ENCODE data around the gene DHRSX. TPM values are rescaled to one million over a fixed set of nuclear protein-coding genes. Genes with fewer than 3 reads are reported as not detected.

DHRSX gene
- total RNA-seq, 1 donor from 2014 or later: 19.0 TPM

DNA sequence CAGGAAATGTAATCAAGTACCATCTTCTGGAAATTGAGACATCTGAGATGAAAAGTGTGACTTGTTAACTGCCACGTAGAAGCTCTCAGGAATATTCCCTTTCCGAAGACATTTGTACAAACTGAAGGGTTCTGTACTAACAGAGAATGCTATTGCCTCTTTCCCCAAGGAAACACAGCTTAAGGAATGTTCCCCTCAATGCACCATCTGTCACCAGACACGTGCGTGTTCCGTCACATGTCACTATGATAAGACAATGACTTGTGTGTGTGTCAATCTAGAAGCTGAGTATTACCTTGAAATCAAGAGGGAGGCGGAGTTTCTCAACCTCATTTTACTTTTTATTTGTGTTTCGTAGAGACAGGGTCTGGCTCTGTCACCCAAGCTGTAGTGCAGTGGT is 58.1 kb downstream of the DHRSX start:
- FAIRE-seq: no peak

DNA sequence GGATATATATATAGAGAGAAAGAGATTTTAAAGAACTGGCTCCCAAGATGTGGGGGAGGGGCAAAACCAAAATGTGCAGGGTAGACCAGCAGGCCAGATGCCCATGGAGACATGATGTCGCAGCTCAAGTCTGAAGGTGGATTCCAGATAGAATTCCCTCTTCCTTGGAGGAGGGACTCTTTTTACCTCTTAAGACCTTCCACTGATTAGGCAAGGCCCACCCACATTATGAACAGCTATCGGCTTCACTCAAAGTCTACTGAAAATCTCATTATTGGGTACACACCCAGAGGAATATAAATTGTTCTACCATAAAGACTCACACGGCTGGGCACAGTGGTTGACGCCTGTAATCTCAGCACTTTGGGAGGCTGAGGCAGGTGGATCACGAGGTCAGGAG is 59.3 kb downstream of the DHRSX start:
- no peak for DNase-seq (ENCODE audit: low read depth)
- TF ChIP-seq, protein P1, sequence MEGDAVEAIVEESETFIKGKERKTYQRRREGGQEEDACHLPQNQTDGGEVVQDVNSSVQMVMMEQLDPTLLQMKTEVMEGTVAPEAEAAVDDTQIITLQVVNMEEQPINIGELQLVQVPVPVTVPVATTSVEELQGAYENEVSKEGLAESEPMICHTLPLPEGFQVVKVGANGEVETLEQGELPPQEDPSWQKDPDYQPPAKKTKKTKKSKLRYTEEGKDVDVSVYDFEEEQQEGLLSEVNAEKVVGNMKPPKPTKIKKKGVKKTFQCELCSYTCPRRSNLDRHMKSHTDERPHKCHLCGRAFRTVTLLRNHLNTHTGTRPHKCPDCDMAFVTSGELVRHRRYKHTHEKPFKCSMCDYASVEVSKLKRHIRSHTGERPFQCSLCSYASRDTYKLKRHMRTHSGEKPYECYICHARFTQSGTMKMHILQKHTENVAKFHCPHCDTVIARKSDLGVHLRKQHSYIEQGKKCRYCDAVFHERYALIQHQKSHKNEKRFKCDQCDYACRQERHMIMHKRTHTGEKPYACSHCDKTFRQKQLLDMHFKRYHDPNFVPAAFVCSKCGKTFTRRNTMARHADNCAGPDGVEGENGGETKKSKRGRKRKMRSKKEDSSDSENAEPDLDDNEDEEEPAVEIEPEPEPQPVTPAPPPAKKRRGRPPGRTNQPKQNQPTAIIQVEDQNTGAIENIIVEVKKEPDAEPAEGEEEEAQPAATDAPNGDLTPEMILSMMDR (IDR thresholded peaks at IDR 0.05; ENCODE audit: insufficient read depth, low read length, severe bottlenecking): no peak
- H3K4me3 ChIP-seq (ENCODE audit: low read depth, low read length): no peak overlapping the region
- no peaks in the 10 kb centered on the region for H3K27me3 ChIP-seq (ENCODE audit: control insufficient read depth, insufficient read depth, low read length)
- H3K36me3 ChIP-seq (ENCODE audit: control insufficient read depth, insufficient read depth, low read length): peaks cover 3% of the 10 kb centered on the region
- no peak for FAIRE-seq

More for the DNA sequence above, 58.1 kb downstream of the DHRSX start:
- no peak overlapping the region for H3K4me3 ChIP-seq (ENCODE audit: low read depth, low read length)
- H3K36me3 ChIP-seq (ENCODE audit: control insufficient read depth, insufficient read depth, low read length): peaks cover 3% of the 10 kb centered on the region
- no peak for DNase-seq (ENCODE audit: low read depth)
- no peaks in the 10 kb centered on the region for H3K27me3 ChIP-seq (ENCODE audit: control insufficient read depth, insufficient read depth, low read length)
- TF ChIP-seq, protein P1 (IDR thresholded peaks at IDR 0.05; ENCODE audit: insufficient read depth, low read length, severe bottlenecking): no peak

DNA sequence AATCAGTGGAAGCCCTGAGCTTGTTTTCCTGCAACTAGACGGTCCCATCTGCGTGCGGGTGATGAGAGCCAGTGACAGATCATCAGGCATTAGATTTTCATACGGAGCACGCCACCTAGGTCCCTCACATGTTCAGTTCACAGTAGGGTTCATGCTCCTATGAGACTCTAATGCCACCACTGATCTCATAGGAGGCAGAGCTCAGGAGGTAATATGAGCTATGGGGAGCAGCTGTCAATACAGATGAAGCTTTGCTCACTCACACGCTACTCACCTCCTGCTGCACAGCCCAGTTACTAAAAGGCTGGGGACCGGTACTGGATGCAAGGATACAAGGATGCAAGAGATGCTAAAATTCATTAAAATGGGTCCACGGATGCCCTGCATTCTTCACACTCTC is 61.2 kb downstream of the DHRSX start:
- H3K27me3 ChIP-seq (ENCODE audit: control insufficient read depth, insufficient read depth, low read length): no peaks in the 10 kb centered on the region
- TF ChIP-seq, protein P1 (IDR thresholded peaks at IDR 0.05; ENCODE audit: insufficient read depth, low read length, severe bottlenecking): no peak
- H3K4me3 ChIP-seq (ENCODE audit: low read depth, low read length): no peak overlapping the region
- DNase-seq (ENCODE audit: low read depth) (no peak), FAIRE-seq (no peak)
- H3K36me3 ChIP-seq (ENCODE audit: control insufficient read depth, insufficient read depth, low read length): peaks cover 3% of the 10 kb centered on the region

DNA sequence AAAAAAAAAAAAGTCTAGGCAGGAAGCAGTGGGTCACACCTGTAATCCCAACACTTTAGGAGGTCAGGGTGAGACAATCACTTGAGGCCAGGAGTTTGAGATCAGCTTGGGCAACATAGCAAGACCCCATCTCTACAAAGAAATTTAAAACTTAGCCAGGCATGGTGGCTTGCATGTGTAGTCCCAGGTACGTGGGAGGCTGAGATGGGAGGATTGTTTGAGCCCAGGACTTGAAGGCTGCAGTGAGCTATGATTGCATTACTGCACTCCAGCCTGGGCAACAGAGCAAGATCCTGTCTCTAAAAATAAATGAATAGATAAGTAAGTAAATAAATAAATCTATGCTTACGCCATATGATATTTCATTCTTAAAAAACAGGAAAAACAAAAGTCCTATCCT is 65.3 kb downstream of the DHRSX start:
- TF ChIP-seq, protein P1 (IDR thresholded peaks at IDR 0.05; ENCODE audit: insufficient read depth, low read length, severe bottlenecking): no peak
- H3K27me3 ChIP-seq (ENCODE audit: control insufficient read depth, insufficient read depth, low read length): no peaks in the 10 kb centered on the region
- H3K36me3 ChIP-seq (ENCODE audit: control insufficient read depth, insufficient read depth, low read length): peaks cover under 1% of the 10 kb centered on the region
- DNase-seq (ENCODE audit: low read depth) (no peak), FAIRE-seq (no peak)
- H3K4me3 ChIP-seq (ENCODE audit: low read depth, low read length): no peak overlapping the region

DNA sequence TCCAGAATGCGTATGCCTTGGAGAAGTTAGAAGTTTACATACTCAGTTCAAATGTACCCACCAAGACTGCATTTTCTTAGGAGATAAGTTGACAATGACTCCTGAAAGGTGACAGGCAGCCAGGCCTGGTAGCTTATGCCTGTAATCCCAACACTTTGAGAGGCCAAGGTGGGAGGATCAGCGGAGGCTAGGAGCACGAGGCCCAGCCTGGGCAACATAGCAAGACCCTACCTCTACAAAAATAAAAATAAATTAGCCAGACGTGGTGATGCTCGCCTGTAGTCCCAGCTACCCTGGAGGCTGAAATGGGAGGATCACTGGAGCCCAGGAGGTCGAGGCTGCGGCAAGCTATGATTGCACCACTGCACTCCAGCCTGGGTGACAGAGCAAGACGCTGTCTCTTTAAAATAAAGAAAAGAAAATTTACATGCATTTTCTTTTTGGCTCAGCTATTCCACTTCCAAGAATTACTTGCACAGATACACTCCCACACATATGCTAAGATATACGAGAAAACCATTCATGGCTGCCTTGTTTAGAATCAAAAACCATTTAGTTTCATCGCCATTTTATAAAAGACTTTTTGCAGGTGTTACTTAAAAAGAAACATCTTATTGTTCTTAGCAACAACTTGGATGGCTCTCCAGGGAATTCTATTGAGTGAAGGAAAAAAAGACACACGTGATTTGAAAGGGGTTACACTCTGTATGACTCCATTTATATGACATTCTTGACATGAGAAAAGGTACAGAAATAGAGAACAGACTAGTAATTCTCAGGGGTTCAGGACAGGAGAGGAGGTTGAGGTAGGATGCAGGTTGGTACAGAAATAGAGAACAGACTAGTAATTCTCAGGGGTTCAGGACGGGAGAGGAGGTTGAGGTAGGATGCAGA is 66.3 kb downstream of the DHRSX start:
- H3K36me3 ChIP-seq (ENCODE audit: control insufficient read depth, insufficient read depth, low read length): no peaks in the 10 kb centered on the region
- TF ChIP-seq, protein P1 (IDR thresholded peaks at IDR 0.05; ENCODE audit: insufficient read depth, low read length, severe bottlenecking): no peak
- FAIRE-seq: no peak
- H3K4me3 ChIP-seq (ENCODE audit: low read depth, low read length): no peak overlapping the region
- DNase-seq (ENCODE audit: low read depth): no peak
- no peaks in the 10 kb centered on the region for H3K27me3 ChIP-seq (ENCODE audit: control insufficient read depth, insufficient read depth, low read length)
